H1 (cell line): ENCODE data around the gene SLC28A1. TPM values are rescaled to one million over a fixed set of nuclear protein-coding genes. Genes with fewer than 3 reads are reported as not detected.

ENCODE experiments used
- CTCF ChIA-PET: fragments of 300-600 bp; sonication (Branson Sonifier 250); formaldehyde crosslinking; loops from one replicate; lab custom pipeline; 2021; ENCODE audit not compliant: partially characterized antibody; lab: Charles Lee
- POLR2A ChIA-PET: fragments of 300-600 bp; sonication (Branson Sonifier 250); formaldehyde crosslinking; loops from one replicate; lab custom pipeline; 2021; ENCODE audit warnings: inconsistent platforms; ENCODE audit not compliant: partially characterized antibody; lab: Charles Lee
- DNase-seq, 2 experiments: peaks; one replicate each; pipeline versions ENCODE4 v3.0.0 to v3.0.0-alpha.2; 2010 to 2022; ENCODE audit warnings: low spot score in 2 of 2, low read depth in 1 of 2, mixed read lengths in 1 of 2
- FAIRE-seq: peaks from 2 replicates; lab custom pipeline; 2011; peaks lifted over from hg19 to GRCh38; lab: Jason Lieb, UNC
- H2AFZ ChIP-seq: 2 replicates; pipeline ENCODE4 v1.8.1; 2012; ENCODE audit warnings: low read length, inconsistent platforms
- H2AK5ac ChIP-seq: 2 replicates; pipeline ENCODE4 v1.6.1; 2013; ENCODE audit warnings: low read depth, low read length
- H2BK120ac ChIP-seq: replicated peaks from 2 replicates; pipeline ENCODE3; 2013; ENCODE audit warnings: low read depth, low read length, inconsistent platforms
- H2BK12ac ChIP-seq: 2 replicates; pipeline ENCODE4 v1.6.1; 2013; ENCODE audit warnings: low read depth, low read length
- H2BK15ac ChIP-seq: 2 replicates; pipeline ENCODE4 v1.6.1; 2013; ENCODE audit warnings: low read length
- H2BK20ac ChIP-seq: 2 replicates; pipeline ENCODE4 v1.6.1; 2013; ENCODE audit warnings: low read length
- H2BK5ac ChIP-seq: 2 replicates; pipeline ENCODE4 v1.6.1; 2013; ENCODE audit warnings: low read depth, low read length
- H3K14ac ChIP-seq: 2 replicates; pipeline ENCODE4 v1.6.1; 2013; ENCODE audit warnings: inconsistent platforms; ENCODE audit not compliant: insufficient read length
- H3K18ac ChIP-seq: 2 replicates; pipeline ENCODE4 v1.6.1; 2013; ENCODE audit warnings: low read length; ENCODE audit errors: extremely low read depth
- H3K23ac ChIP-seq: 2 replicates; pipeline ENCODE4 v1.6.1; 2013; ENCODE audit warnings: inconsistent platforms; ENCODE audit not compliant: insufficient read length
- H3K23me2 ChIP-seq: 2 replicates; pipeline ENCODE4 v1.6.1; 2013; ENCODE audit warnings: low read depth, low read length
- H3K27ac ChIP-seq: 2 replicates; pipeline ENCODE4 v1.6.1; 2011; ENCODE audit warnings: low read depth, low read length, inconsistent platforms
- H3K27me3 ChIP-seq, 4 experiments: replicated peaks in 1 of 4; 1 replicate in 1 of 4; 2 replicates in 3 of 4; pipeline versions ENCODE4 v1.6.1 to v1.8.1; 2011 to 2013; ENCODE audit warnings: low read length in 3 of 4, mild to moderate bottlenecking in 3 of 4, inconsistent platforms in 2 of 4, mixed read lengths in 2 of 4, moderate library complexity in 1 of 4; ENCODE audit not compliant: control insufficient read depth in 3 of 4, insufficient read depth in 3 of 4; ENCODE audit errors: extremely low read depth in 1 of 4
- H3K36me3 ChIP-seq, 4 experiments: 2 replicates each; pipeline versions ENCODE4 v1.6.1 to v1.8.1; 2011 to 2013; ENCODE audit warnings: mild to moderate bottlenecking in 4 of 4, low read length in 3 of 4, moderate library complexity in 2 of 4, control low read depth in 1 of 4, inconsistent platforms in 1 of 4; ENCODE audit not compliant: insufficient read depth in 4 of 4, control insufficient read depth in 2 of 4
- H3K4ac ChIP-seq: replicated peaks from 2 replicates; pipeline ENCODE3; 2013; ENCODE audit warnings: low read length, low read depth, mixed read lengths, inconsistent platforms; ENCODE audit not compliant: insufficient read length
- H3K4me1 ChIP-seq, 4 experiments: replicated peaks in 1 of 4; 1 replicate in 1 of 4; 2 replicates in 3 of 4; pipeline versions ENCODE4 v1.6.1 to v1.8.1; 2011 to 2013; ENCODE audit warnings: low read length in 3 of 4, inconsistent platforms in 2 of 4, mixed read lengths in 1 of 4; ENCODE audit not compliant: insufficient read depth in 4 of 4, control insufficient read depth in 3 of 4
- H3K4me2 ChIP-seq, 2 experiments: 2 replicates each; pipeline versions ENCODE4 v1.6.1 to v1.8.1; 2011 to 2013; ENCODE audit warnings: low read depth in 2 of 2, low read length in 2 of 2, control low read depth in 1 of 2, inconsistent platforms in 1 of 2, mild to moderate bottlenecking in 1 of 2; ENCODE audit not compliant: insufficient read depth in 1 of 2
- H3K4me3 ChIP-seq, 4 experiments: fragments of 200-600, 300-600 bp in 1 of 4; sonication (generic), shearing (Covaris generic), sonication (Bioruptor Twin) in 1 of 4; 2 replicates each; pipeline versions ENCODE4 v1.5.1 to v1.8.1; 2011 to 2016; ENCODE audit warnings: low read length in 4 of 4, low read depth in 3 of 4, control low read depth in 2 of 4, inconsistent platforms in 2 of 4, mild to moderate bottlenecking in 2 of 4, mixed read lengths in 1 of 4, moderate library complexity in 1 of 4; ENCODE audit not compliant: insufficient read depth in 2 of 4; ENCODE audit errors: extremely low read depth in 1 of 4
- H3K56ac ChIP-seq: replicated peaks from 2 replicates; pipeline ENCODE3; 2013; ENCODE audit warnings: low read depth, mild to moderate bottlenecking, mixed read lengths, low read length, inconsistent platforms; ENCODE audit not compliant: insufficient read length
- H3K79me1 ChIP-seq: 2 replicates; pipeline ENCODE4 v1.6.1; 2013; ENCODE audit warnings: low read depth, low read length, control low read depth
- H3K79me2 ChIP-seq, 2 experiments: 2 replicates each; pipeline versions ENCODE4 v1.6.1 to v1.8.1; 2012 to 2013; ENCODE audit warnings: low read length in 2 of 2, mild to moderate bottlenecking in 2 of 2, inconsistent platforms in 1 of 2; ENCODE audit not compliant: insufficient read depth in 2 of 2, control insufficient read depth in 1 of 2
- H3K9ac ChIP-seq, 4 experiments: replicated peaks in 1 of 4; 1 replicate in 1 of 4; 2 replicates in 3 of 4; pipeline versions ENCODE4 v1.6.1 to v1.8.1; 2011 to 2013; ENCODE audit warnings: low read depth in 3 of 4, low read length in 3 of 4, control low read depth in 2 of 4, mild to moderate bottlenecking in 2 of 4, moderate library complexity in 2 of 4, inconsistent platforms in 1 of 4; ENCODE audit errors: extremely low read depth in 1 of 4
- H3K9me3 ChIP-seq, 2 experiments: 2 replicates each; pipeline versions ENCODE4 v1.6.1 to v1.8.1; 2012 to 2013; ENCODE audit warnings: mild to moderate bottlenecking in 2 of 2, moderate library complexity in 2 of 2, control low read depth in 1 of 2, inconsistent platforms in 1 of 2, low read depth in 1 of 2, low read length in 1 of 2, mixed read lengths in 1 of 2; ENCODE audit not compliant: insufficient read depth in 2 of 2
- H4K20me1 ChIP-seq, 2 experiments: replicated peaks in 1 of 2; 2 replicates each; pipeline versions ENCODE3 to v1.8.1; 2011 to 2013; ENCODE audit warnings: inconsistent platforms in 2 of 2, low read length in 2 of 2, mild to moderate bottlenecking in 1 of 2; ENCODE audit not compliant: insufficient read depth in 2 of 2, control insufficient read depth in 1 of 2
- H4K5ac ChIP-seq: 2 replicates; pipeline ENCODE4 v1.6.1; 2013; ENCODE audit warnings: low read length, low read depth, mixed read lengths, inconsistent platforms; ENCODE audit not compliant: insufficient read length
- H4K8ac ChIP-seq: 2 replicates; pipeline ENCODE4 v1.8.0; 2013; ENCODE audit warnings: mild to moderate bottlenecking, moderate library complexity, low read length, inconsistent platforms; ENCODE audit not compliant: insufficient read depth; ENCODE audit errors: extremely low read depth
- H4K91ac ChIP-seq: replicated peaks from 2 replicates; pipeline ENCODE3; 2013; ENCODE audit warnings: low read length, mixed read lengths, inconsistent platforms; ENCODE audit not compliant: insufficient read length
- CHD1 ChIP-seq: IDR thresholded peaks from 2 replicates; pipeline ENCODE4 v1.6.1; 2012; ENCODE audit warnings: low read depth, low read length, improper control_type of control experiment
- HDAC6 ChIP-seq: IDR thresholded peaks from one replicate; pipeline ENCODE4 v1.7.1; 2012; ENCODE audit warnings: low read depth, mild to moderate bottlenecking, inconsistent platforms, low read length, moderate library complexity
- JUN ChIP-seq: IDR thresholded peaks from 2 replicates; pipeline ENCODE4 v1.6.1; 2011; ENCODE audit warnings: low read depth, mild to moderate bottlenecking, improper control_type of control experiment, low read length
- NRF1 ChIP-seq: IDR thresholded peaks from 2 replicates; pipeline ENCODE4 v1.6.1; 2011; ENCODE audit warnings: mild to moderate bottlenecking, low read depth, low read length, improper control_type of control experiment
- SP2 ChIP-seq: IDR thresholded peaks from 2 replicates; pipeline ENCODE4 v1.6.1; 2012; ENCODE audit warnings: mild to moderate bottlenecking, low read length, inconsistent platforms
- TAF1 ChIP-seq: IDR thresholded peaks from 2 replicates; pipeline ENCODE4 v1.6.1; 2011; ENCODE audit warnings: mild to moderate bottlenecking, low read depth, low read length
- TBP ChIP-seq: IDR thresholded peaks from 2 replicates; pipeline ENCODE4 v1.6.1; 2011; ENCODE audit warnings: low read depth, low read length, improper control_type of control experiment
- WGBS, 2 experiments: shearing (Covaris generic) in 1 of 2; methylation state at CpG; one replicate each; pipeline versions ENCODE4 v1.1.6 to v1.1.7; 2013 to 2015; ENCODE audit warnings: low lambda C conversion rate in 2 of 2, mixed read lengths in 2 of 2, inconsistent platforms in 1 of 2, low coverage in 1 of 2, missing lambda C conversion rate in 1 of 2; ENCODE audit not compliant: insufficient replicate concordance in 2 of 2, insufficient coverage in 1 of 2, insufficient read length in 1 of 2; ENCODE audit errors: extremely low coverage in 1 of 2, missing lambda C conversion rate in 1 of 2; 5-methylcytosine and 5-hydroxymethylcytosine counted together
- polyA plus RNA-seq, 7 experiments: library from polyadenylated mRNA; depleted of rRNA in 3 of 7; stranded (reverse) in 5 of 7; unstranded in 2 of 7; fragments of >200 nt in 5 of 7; fragments of 200-250 nt in 2 of 7; gene quantifications; 1 replicate in 5 of 7; 2 replicates in 1 of 7; 4 replicates in 1 of 7; pipeline versions ENCODE4 v1.2.1 to v1.2.3, GENCODE V29; 2011 to 2013; ENCODE audit warnings: missing spikeins in 2 of 7, mixed read lengths in 2 of 7
- total RNA-seq: library from RNA; stranded (reverse); fragmentation: NEBNext Ultra II Directional; extraction: Animal tissue kit (Norgen Biotek cat#: 25700); gene quantifications from 2 replicates; pipeline ENCODE4 v1.2.1, GENCODE V29; 2021
- TF ChIP-seq, protein P1 (sequence below): IDR thresholded peaks from 2 replicates; pipeline ENCODE4 v1.6.1; 2012; ENCODE audit warnings: inconsistent platforms

SLC28A1 gene
- total and polyA plus RNA-seq, 2 of the 8 experiments (the other 6 are each of a cell fraction or from before 2014, with no cell fraction given): 0.09 TPM; not detected in 1

DNA sequence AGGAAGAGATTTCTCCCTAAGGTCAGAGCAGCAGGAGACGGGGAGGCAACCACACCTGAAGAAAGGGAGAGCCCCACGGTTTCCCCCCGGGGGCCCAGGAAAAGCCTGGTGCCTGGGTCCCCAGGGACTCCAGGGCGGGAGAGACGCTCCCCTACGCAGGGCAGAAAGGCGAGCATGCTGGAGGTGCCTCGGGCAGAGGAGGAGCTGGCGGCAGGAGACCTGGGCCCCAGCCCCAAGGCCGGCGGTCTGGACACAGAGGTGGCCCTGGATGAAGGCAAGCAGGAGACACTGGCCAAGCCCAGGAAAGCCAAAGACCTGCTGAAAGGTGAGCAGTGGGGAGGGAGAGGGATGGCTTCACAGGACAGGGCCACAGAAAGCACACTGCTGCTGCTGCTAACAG, 26.2 kb upstream of the SLC28A1 start:
- Histone ChIP-seq H3K36me3 (peaks cover 0 to 3% (median 0%) of the 10 kb centered on the region in 4 experiments; a peak in 2 of 8 replicates), H2BK5ac (no peak overlapping the region), H2BK20ac (no peak overlapping the region), H3K18ac (no peak overlapping the region), H2BK120ac (no peak overlapping the region), H2BK15ac (no peak overlapping the region), H4K5ac (no peak overlapping the region), H3K23me2 (no peaks in the 10 kb centered on the region), H3K9ac (no peak overlapping the region), H3K79me2 (no peaks in the 10 kb centered on the region), H3K79me1 (no peaks in the 10 kb centered on the region), H2AK5ac (no peak overlapping the region), H3K56ac (no peak overlapping the region), H3K14ac (no peak overlapping the region), H3K27me3 (no peaks in the 10 kb centered on the region), H3K4me2 (no peak overlapping the region), H3K4me1 (no peaks in the 10 kb centered on the region), H3K27ac (no peak overlapping the region), H4K20me1 (no peaks in the 10 kb centered on the region), H4K91ac (no peak overlapping the region), H3K9me3 (no peaks in the 10 kb centered on the region), H3K23ac (no peak overlapping the region), H3K4ac (no peak overlapping the region), H2BK12ac (no peak overlapping the region), H2AFZ (no peak overlapping the region), H3K4me3 (no peak overlapping the region), H4K8ac (no peak overlapping the region; the same call in 1 of the 2 replicates)
- POLR2A ChIA-PET: no interaction called here
- DNase-seq (no peak), FAIRE-seq (no peak)
- CTCF ChIA-PET: interaction anchor here (1.2 to 1.6 kb wide), 2 partner anchors 13 to 67 kb away, joined by 3 to 5 read pairs; no protein-coding TSS in a partner anchor
- WGBS, 2 experiments: 95% methylated on average over 8 of the region's 11 CpGs; no CpG with 5 or more reads in 1 of the 2 experiments
- TF ChIP-seq, protein P1, sequence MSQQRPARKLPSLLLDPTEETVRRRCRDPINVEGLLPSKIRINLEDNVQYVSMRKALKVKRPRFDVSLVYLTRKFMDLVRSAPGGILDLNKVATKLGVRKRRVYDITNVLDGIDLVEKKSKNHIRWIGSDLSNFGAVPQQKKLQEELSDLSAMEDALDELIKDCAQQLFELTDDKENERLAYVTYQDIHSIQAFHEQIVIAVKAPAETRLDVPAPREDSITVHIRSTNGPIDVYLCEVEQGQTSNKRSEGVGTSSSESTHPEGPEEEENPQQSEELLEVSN: no peak
- no peak for TF ChIP-seq TBP
- no peak for TF ChIP-seq JUN
- TF ChIP-seq TAF1: no peak
- no peak for TF ChIP-seq NRF1
- TF ChIP-seq HDAC6: no peak
- TF ChIP-seq CHD1: no peak
- TF ChIP-seq SP2: no peak
